Activated naive CD8-positive, alpha-beta T cell treated with anti-CD3 and anti-CD28 coated beads, Interleukin-2, amount 50 U/mL, for 24 hours (primary cell): ENCODE measurements around the gene ZNF454.

ENCODE experiments used
- ATAC-seq: fragments of 150-1000 bp; cut with Tn5 transposase; one replicate; pipeline ENCODE4 v1.10.0; 2021
- DNase-seq: peaks from one replicate; pipeline ENCODE4 v3.0.0; 2021
- H3K27ac Mint-ChIP-seq: one replicate; pipeline ENCODE4 v1.8.0; 2021; ENCODE audit warnings: mild to moderate bottlenecking, mixed read lengths
- H3K27me3 Mint-ChIP-seq: one replicate; pipeline ENCODE4 v1.8.0; 2021; ENCODE audit warnings: mixed read lengths
- H3K36me3 Mint-ChIP-seq: one replicate; pipeline ENCODE4 v1.8.0; 2021; ENCODE audit warnings: low read depth, mixed read lengths
- H3K4me1 Mint-ChIP-seq: one replicate; pipeline ENCODE4 v1.8.0; 2021; ENCODE audit warnings: mixed read lengths
- H3K4me3 Mint-ChIP-seq: one replicate; pipeline ENCODE4 v1.8.0; 2021; ENCODE audit warnings: mild to moderate bottlenecking, moderate library complexity, mixed read lengths
- H3K9me3 Mint-ChIP-seq: one replicate; pipeline ENCODE4 v1.8.0; 2021; ENCODE audit warnings: mixed read lengths

ZNF454 gene

DNA sequence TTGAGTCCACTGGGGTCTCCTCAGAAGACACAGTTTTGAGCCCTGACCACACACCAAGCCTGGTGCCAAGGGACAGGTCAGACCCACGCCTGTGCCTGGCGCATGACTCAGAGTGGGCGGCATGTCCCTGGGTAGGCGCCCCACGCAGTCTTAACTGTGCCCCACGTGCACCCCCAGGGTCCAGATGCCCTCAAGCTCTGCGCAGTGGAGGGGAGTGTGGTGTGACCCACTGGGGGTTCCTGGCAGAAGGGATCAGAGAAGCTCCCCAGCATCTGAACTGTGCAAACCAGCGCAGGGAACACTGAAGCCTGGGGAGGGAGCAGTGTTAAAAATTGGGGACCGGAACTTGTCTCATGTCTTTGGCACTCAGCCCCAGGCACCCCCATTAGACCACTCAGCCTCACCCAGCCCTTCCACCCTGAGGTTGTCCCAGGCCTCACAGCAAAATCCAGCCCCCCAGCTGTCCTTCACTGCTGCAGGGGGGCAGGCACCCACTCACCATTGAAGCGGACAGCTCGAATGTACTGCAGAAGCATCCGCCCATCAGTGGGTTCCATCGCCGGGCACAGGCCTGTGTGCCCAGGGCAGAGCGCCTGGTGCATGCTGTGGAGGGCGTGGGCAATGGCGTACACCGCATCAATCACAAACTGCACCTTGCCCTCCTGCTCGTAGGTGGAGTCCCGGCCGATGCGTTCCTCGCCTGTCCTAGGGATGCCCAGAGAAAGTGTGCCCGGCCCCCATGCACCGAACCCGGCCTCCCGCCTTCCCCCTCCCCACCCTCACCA lies 47.6 kb downstream of the ZNF454 start:
- H3K27me3 Mint-ChIP-seq, result peaks cover 9% of the 10 kb centered on the region
- H3K36me3 Mint-ChIP-seq, result peaks cover 2% of the 10 kb centered on the region
- H3K4me1 Mint-ChIP-seq, result no peaks in the 10 kb centered on the region
- ATAC-seq, result no peak
- H3K27ac Mint-ChIP-seq, result no peak overlapping the region
- H3K4me3 Mint-ChIP-seq, result no peak overlapping the region
- no peak for DNase-seq
- H3K9me3 Mint-ChIP-seq, result peaks cover 14% of the 10 kb centered on the region

DNA sequence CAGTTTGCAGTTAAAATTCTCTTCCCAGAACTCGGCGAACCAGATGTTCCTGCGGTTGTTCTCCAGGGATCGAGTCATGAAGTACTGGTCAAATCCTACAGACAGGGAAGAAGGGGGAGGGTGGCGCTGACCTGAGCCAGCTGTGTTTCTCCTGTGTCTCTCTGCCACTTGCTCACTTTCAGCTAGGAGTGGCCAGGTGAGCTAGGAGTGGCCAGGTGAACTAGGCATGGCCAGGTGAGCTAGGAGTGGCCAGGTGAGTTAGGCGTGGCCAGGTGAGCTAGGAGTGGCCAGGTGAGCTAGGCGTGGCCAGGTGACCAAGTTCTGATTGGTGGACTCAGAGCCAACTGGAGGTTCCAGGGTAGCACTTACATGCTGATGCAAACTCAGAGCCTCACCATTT lies 48.3 kb downstream of the ZNF454 start:
- Mint-ChIP-seq H3K4me1 (no peaks in the 10 kb centered on the region), H3K27ac (no peak overlapping the region), H3K36me3 (peaks cover 2% of the 10 kb centered on the region), H3K4me3 (no peak overlapping the region), H3K27me3 (peaks cover 16% of the 10 kb centered on the region), H3K9me3 (peaks cover 14% of the 10 kb centered on the region)
- ATAC-seq (no peak), DNase-seq (no peak)

DNA sequence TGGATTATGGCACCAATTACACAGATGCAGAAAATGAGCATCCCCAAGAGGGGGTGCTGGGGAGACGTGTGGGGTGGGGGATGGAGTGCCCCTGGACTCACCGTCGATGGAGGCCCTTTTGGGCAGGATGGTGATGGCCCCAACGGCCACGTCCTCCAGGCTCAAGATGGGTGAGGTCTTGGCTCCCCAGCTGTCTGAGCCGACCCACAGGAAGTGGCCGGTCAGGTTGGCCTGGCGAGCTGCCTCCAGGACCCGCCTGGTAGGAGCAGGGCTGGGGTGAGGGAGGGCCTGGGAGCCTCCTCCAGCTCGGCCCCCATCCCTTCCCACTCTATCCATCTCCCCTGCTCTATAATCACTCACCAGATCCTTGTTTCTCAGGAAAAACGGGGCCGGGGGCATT lies 49.5 kb downstream of the ZNF454 start:
- Mint-ChIP-seq H3K27ac (no peak overlapping the region), H3K27me3 (peaks cover 19% of the 10 kb centered on the region), H3K4me3 (no peak overlapping the region), H3K36me3 (peaks cover 2% of the 10 kb centered on the region), H3K9me3 (peaks cover 14% of the 10 kb centered on the region), H3K4me1 (no peaks in the 10 kb centered on the region)
- no peak for DNase-seq
- no peak for ATAC-seq

DNA sequence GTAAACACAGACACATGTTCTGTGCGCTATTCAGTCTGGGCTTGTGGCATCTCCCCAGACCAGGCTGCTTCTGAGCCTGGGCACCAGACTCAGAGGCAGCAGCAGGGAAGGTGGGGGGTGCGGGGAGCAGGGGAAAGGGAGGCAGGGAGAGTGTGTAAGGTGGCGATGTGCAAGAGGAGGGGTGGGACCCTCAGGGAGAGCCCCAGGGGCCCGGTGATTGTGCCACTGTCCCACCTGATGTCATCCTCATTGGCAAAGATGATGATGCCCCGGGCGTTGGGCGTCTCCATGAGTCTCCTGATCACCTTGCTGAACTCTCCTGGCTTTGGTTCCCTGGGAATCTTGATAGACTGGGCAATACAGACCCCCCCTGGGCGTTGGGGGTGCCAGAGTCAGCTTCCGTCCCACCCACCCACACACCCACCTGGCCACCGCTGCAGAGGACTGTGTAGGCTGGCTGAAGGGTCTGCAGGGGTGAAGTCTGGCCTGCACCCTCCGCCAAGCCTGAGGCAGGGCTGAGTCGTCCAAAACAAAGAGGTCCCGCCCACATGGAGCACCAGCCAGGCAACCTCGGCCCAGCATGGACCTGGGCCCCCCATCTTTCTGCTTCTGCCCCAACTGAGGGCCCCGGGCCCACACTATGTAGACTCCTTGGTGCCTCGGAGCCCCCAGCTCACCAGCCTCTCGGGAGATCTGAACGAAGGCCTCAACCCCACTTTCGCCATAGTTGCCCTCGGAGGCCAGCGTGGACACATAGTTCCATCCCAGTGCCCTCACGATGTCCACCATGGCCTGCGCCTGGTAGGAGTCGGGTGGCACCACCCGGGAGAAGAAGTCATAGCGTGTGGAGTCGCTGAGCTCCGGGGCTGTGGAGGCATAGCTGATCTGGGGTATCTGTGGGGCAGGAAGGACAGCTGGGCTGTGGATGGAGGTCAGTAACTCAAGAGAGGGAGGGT lies 50.5 kb downstream of the ZNF454 start:
- H3K4me3 Mint-ChIP-seq, result no peak overlapping the region

DNA sequence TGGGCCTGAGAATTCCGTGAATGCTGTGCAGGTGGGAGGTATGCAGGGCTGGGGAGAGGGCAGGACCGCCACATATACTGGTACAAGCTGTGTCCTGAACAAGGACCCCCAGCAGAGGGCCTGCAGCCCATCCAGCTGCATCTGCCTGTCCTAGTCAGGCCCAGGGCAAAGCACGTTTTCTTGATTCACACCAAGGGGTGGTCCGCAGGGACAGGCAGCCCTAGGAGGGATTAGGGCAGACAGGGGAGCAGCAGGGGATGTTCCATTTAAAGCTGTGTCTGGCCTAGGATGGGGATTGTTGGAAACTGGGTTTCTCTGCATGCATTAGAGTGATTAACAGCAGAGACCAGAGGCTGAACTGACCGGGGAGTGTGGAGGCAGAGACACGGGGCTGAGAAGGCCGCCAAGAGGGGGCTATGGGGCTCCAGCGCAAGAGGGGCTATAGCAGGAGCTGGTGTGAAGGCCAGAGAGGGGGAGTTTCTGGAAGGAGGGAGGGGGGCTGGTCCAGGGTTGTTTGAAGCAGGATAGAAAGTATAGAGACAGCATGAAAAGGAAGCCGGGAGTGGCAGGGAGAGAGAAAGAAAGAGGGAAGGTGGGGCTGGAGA lies 51.4 kb downstream of the ZNF454 start:
- Mint-ChIP-seq H3K9me3 (peaks cover 9% of the 10 kb centered on the region), H3K36me3 (peaks cover 2% of the 10 kb centered on the region), H3K27me3 (peaks cover 29% of the 10 kb centered on the region), H3K27ac (no peak overlapping the region), H3K4me3 (no peak overlapping the region), H3K4me1 (no peaks in the 10 kb centered on the region)
- DNase-seq (no peak), ATAC-seq (no peak)

More for the DNA sequence above, 50.5 kb downstream of the ZNF454 start:
- peaks cover 24% of the 10 kb centered on the region for H3K27me3 Mint-ChIP-seq
- no peak overlapping the region for H3K27ac Mint-ChIP-seq
- no peaks in the 10 kb centered on the region for H3K4me1 Mint-ChIP-seq
- no peak for ATAC-seq
- no peak for DNase-seq
- peaks cover 14% of the 10 kb centered on the region for H3K9me3 Mint-ChIP-seq
- peaks cover 2% of the 10 kb centered on the region for H3K36me3 Mint-ChIP-seq

DNA sequence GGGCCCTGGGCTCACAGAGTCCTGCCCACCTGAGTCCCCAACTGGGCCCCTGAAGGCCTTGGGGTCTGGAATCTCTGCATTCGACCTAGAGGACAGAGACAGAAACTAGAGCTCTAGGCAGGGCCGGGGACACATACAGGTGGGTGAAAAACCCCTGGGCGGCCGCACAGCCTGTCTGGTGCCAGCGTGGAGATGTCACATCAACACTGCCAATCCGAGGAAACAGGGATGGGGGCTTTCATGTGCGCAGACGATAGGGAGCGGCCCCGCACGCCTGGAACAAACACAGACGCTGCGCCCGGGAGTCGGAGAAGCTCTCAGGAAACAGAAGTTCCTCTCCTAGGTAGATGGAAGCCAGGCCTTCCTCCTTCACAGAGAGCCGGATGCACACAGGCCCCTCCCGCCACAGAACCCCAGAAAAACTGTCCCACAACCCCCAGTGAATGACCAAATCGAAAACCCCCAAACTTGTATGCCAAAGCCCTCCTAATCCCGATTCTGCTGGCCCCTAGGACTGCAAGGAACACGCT lies 52.3 kb downstream of the ZNF454 start:
- no peaks in the 10 kb centered on the region for H3K36me3 Mint-ChIP-seq
- ATAC-seq, result no peak
- no peak overlapping the region for H3K4me3 Mint-ChIP-seq
- no peak for DNase-seq
- H3K27ac Mint-ChIP-seq, result no peak overlapping the region
- H3K9me3 Mint-ChIP-seq, result peaks cover 4% of the 10 kb centered on the region
- H3K27me3 Mint-ChIP-seq, result peaks cover 29% of the 10 kb centered on the region
- no peaks in the 10 kb centered on the region for H3K4me1 Mint-ChIP-seq

DNA sequence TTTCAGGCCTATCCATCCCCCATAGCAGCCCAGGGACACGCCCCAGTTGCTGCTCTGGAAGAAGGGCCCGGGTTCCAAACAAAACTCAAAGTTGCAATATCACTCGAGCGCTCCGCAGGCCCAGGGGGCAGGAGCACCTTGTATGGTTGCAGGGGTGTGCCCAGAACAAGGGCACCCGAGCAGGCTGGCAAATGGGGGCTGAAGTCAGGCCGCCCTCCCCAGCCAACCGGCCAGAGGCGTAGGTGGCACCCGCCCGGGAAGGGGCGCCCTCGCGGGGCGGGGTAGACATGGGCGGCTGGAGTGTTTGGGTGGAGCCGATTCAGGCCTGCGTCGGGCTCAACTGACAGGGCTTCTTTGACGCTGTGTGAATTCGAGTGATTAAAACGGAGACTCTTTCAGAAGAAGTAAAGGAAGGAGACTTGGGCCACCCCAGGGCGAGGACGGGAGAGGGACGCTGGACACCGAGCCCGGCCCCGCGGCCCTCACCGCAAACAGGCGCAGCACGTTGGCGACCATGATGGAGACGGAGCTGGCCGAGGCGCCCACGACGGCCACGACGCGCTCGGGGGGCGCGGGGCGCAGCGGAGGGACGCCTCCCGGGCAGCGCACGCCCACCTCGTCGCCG lies 53.1 kb downstream of the ZNF454 start:
- peaks cover 29% of the 10 kb centered on the region for H3K27me3 Mint-ChIP-seq
- peaks cover 4% of the 10 kb centered on the region for H3K9me3 Mint-ChIP-seq
- H3K4me1 Mint-ChIP-seq, result no peaks in the 10 kb centered on the region
- no peak overlapping the region for H3K27ac Mint-ChIP-seq
- no peaks in the 10 kb centered on the region for H3K36me3 Mint-ChIP-seq
- DNase-seq (no peak), ATAC-seq (no peak)
- no peak overlapping the region for H3K4me3 Mint-ChIP-seq

DNA sequence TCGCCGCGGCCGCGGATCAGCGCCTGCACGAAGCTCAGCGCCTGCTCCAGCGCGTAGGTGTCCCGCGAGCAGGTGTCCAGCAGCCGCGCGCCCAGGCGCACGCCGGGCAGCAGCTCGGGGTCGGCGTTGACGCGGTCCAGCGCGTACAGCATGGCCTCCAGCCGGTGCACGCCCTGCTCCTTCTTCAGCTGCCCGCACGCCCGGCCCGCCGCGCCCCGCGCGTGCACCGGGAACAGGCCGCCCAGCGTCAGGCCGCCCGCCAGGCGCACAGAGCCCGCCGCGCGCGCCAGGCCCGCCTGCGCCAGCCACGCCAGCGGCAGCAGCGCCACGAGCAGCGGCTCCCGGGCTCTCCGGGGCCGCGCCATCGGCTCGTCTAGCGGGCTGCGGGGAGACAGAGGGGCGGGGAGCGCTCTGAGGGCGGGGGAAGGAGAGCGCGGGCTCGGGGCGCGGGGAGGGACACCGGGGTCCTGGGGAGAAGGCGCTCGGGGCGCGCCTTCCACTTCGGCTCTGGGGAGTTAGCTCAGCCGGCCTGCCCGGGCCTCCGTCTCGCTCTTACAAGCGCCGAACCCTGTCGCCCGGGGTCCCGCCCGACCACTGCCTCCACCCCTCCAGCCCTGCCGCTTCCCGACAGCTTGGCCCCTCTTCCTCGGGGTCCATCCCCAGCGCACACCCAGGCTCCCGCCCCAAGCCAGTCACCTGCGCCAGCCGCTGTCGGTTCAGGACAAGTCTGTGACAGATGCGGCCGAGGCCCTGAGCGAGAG lies 53.8 kb downstream of the ZNF454 start, which contains the start of gene GRM6:
Gene GRM6 (minus strand): TSS at position 741 of the 761 bp plus-strand sequence. CDS start 376 bp downstream, at position 365.
- DNase-seq, result no peak
- H3K4me1 Mint-ChIP-seq, result no peaks in the 10 kb centered on the region
- no peak within 1 kb of the TSS for H3K27ac Mint-ChIP-seq
- H3K9me3 Mint-ChIP-seq, result peaks cover 4% of the 10 kb centered on the region
- H3K4me3 Mint-ChIP-seq, result no peak within 1 kb of the TSS
- H3K36me3 Mint-ChIP-seq, result no peaks in the 10 kb centered on the region
- peaks cover 29% of the 10 kb centered on the region for H3K27me3 Mint-ChIP-seq
- ATAC-seq, result no peak

DNA sequence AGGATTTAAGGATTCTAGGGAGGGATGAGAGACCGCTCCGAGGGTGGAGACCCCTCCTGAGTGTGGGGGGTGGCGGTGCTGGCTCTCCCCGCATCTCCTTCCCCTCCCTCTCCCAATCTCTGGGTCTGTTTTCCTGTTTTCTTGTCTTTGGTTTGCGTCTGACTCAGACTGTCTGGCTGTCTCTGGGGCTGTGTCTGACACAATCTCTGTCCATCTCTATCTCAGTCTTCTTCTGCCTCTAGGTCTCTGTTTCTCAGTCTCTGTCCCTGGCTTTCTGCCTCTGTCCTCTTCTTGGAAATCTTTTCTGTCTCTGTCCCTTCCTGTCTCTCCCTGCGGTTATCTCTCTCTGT lies 54.3 kb downstream of the ZNF454 start:
- Mint-ChIP-seq H3K4me1 (no peaks in the 10 kb centered on the region), H3K36me3 (no peaks in the 10 kb centered on the region), H3K9me3 (peaks cover 1% of the 10 kb centered on the region), H3K27me3 (peaks cover 29% of the 10 kb centered on the region), H3K27ac (no peak overlapping the region), H3K4me3 (no peak overlapping the region)
- no peak for DNase-seq
- no peak for ATAC-seq

DNA sequence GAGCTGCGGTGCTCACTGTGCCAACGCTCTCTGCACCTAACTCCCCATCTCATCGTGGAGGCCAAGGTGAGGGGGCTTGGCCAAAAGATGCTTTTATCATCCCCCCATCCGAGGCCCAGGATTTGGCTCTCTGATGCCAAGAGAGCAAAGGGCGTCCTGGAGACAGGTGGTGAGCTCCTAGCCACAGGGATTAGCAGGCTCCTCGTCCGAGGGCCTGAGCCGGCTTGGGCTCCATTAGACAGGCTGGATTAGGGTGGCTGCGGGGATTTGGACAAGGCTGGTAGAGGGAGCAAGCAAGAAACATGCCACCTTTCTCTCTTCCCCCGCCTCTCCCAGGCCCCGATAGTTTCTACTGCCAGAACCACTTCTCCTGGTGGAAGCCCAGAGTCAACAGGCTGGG lies 55.2 kb downstream of the ZNF454 start:
- DNase-seq (no peak), ATAC-seq (no peak)
- Mint-ChIP-seq H3K27me3 (peaks cover 29% of the 10 kb centered on the region), H3K4me1 (no peaks in the 10 kb centered on the region), H3K36me3 (no peaks in the 10 kb centered on the region), H3K9me3 (peaks cover 4% of the 10 kb centered on the region), H3K27ac (no peak overlapping the region), H3K4me3 (no peak overlapping the region)

DNA sequence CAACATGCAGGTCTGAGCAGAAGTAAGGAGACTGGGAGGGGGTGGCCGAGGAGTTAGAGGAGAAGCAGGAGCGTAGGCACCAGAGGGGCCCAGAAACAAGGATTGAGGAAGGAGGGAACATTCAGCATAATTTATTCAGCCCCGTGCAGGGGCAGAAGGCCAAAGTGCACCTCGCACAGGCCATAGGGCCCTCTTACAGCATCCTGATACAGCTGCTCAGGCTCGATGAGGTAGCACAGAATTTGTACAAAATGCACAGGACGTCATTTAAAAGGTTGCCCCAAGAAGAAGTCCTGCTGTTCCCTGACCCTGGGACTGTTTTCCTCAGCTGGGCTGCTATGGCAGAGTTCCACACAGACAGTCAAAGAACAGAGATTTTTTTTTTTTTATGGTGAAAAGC lies 56.2 kb downstream of the ZNF454 start:
- no peaks in the 10 kb centered on the region for H3K36me3 Mint-ChIP-seq
- no peak overlapping the region for H3K27ac Mint-ChIP-seq
- H3K4me1 Mint-ChIP-seq, result no peaks in the 10 kb centered on the region
- DNase-seq, result no peak
- no peak for ATAC-seq
- H3K4me3 Mint-ChIP-seq, result no peak overlapping the region
- peaks cover 8% of the 10 kb centered on the region for H3K9me3 Mint-ChIP-seq
- H3K27me3 Mint-ChIP-seq, result peaks cover 33% of the 10 kb centered on the region

DNA sequence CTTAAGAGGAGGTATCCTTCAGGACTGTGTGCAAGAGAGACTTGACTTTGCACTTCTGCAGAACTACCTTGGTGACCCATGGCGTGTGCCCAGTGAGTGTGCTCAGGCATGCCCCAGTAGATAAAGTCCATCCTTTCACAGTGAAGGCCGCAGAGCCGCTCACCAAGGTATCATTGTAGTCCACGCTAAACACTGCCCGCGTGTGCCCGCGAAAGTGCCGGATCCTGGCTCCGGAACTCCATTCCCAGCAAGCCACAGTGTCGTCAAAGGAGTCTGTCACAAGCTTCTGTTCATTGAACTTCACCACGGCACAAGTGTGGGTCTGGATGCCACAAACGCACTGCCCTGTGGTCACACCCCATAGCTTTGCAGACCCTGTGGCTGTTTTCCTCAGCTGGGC lies 57.4 kb downstream of the ZNF454 start:
- Mint-ChIP-seq H3K4me1 (no peaks in the 10 kb centered on the region), H3K9me3 (peaks cover 18% of the 10 kb centered on the region), H3K4me3 (no peak overlapping the region), H3K27ac (no peak overlapping the region), H3K36me3 (no peaks in the 10 kb centered on the region), H3K27me3 (peaks cover 33% of the 10 kb centered on the region)
- no peak for DNase-seq
- no peak for ATAC-seq

DNA sequence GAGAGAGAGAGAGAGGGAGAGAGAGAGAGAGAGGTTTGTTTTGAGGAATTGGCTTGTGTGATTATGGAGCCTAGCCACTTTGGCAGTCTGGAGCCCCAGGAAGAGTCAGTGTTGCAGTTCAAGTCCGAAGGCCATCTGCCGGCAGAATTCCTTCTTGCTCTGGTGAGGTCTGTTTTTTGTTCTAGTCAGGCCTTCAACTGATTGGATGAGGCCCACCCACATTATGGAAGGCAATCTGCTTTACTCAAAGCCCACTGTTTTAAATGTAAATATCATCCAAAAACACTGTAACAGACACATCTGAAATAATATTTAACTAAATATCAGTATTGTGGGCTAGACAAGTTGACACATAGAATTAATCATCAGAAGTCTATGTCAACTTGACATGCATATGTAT lies 65.6 kb downstream of the ZNF454 start:
- peaks cover 36% of the 10 kb centered on the region for H3K9me3 Mint-ChIP-seq
- H3K4me1 Mint-ChIP-seq, result no peaks in the 10 kb centered on the region
- no peak overlapping the region for H3K4me3 Mint-ChIP-seq
- no peak for ATAC-seq
- no peak overlapping the region for H3K27ac Mint-ChIP-seq
- H3K36me3 Mint-ChIP-seq, result peaks cover 2% of the 10 kb centered on the region
- DNase-seq, result no peak
- peaks cover 17% of the 10 kb centered on the region for H3K27me3 Mint-ChIP-seq
